Effector CD4-positive, alpha-beta T cell (primary cell): Measurements from ENCODE around the gene SRSF9.
"Not testable (repeated sequence)": the region's sequence is repeated elsewhere in the genome, so short reads cannot be mapped to it uniquely, and the experiment has no call there.

Source experiments
- DNase-seq: peaks from one replicate; pipeline ENCODE4 v3.0.0-alpha.2; 2020

Gene SRSF9

DNA sequence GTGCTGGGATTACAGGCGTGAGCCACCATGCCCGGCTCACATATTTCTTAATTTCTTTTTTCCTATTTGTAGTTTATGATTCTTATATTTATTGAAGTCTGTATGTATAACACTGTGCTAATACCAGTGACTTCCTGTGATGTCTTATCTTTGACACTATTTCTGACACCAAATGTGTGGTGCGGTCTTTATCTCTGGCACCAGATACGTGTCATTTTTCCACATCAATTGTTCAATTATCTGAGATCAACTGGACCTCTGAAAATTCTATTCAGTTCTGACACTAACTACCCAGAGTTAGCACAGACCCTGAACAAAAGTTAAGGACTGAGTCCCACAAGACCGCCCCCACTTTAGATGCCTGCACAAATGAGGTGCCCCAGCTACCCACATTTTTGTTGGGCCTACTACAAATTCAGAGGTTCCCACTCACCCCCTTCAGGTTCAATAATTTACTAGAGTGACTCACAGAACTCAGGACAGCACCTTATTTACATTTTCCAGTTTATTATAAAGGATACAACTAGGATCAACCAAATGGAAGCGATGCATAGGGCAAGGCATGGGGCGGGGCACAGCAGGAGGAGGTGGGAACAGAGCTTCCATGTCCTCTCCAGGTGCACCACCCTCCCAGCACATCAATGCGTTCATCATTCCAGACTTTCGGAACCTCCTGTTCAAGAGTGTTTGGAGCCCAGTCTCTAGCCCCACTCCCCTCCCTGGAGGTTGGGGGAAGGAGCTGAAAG is 11.6 kb upstream of the SRSF9 start:
- no peak for DNase-seq

- no peak for DNase-seq
Observed at GRCh38 chr12:120480211-120480610, 10.7 kb upstream of the SRSF9 start.

DNA sequence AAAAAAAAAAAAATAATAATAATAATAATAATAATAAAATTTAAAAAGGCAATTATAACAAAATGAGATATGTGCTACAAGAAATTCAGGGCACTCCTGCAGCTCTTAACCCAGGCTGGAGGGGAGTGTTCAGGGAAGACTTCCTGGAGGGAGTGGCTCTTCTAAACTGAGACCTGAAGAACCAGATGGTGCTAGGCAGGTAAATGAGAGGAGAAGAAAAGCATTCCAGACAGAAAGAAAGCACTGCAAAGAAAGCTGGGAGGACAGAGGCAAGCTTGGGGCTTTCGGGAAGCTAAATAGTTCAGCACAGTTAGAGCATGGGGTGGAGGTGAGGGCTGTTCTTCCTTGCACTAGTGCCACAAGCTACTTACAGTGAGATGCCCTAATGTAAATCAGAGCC is 9.9 kb upstream of the SRSF9 start:
- no peak for DNase-seq

DNA sequence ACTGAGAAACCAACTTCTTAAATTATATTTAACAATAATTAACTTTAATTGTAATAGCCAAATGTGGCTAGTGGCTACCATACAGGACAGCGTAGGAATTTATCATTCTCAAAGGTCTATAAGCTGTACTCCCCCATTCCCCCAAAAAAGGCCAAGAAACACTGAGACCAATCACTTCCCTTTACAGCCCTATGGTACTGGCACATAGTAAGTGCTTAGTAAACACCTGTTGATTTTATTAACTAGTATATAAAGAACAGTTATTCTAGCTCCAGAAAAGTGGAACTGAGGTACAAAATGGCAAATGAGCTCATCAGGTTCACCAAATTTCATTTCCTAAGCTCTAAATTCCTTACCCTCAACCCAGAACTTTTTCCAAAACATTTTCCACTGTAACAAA is 6.1 kb upstream of the SRSF9 start:
- no peak for DNase-seq

- DNase-seq: no peak
Observed at GRCh38 chr12:120474616-120474960, 5.0 kb upstream of the SRSF9 start.

GRCh38 chr12:120473807-120474615 is 4.5 kb upstream of the SRSF9 start:
- no peak for DNase-seq

- DNase-seq: no peak
Observed at GRCh38 chr12:120472521-120472920, 3.0 kb upstream of the SRSF9 start.

- DNase-seq: no peak
Observed at GRCh38 chr12:120470150-120470784, 719 bp upstream of the SRSF9 start.

GRCh38 chr12:120468821-120469449 is 613 bp downstream of the SRSF9 start:
- no peak for DNase-seq

DNA sequence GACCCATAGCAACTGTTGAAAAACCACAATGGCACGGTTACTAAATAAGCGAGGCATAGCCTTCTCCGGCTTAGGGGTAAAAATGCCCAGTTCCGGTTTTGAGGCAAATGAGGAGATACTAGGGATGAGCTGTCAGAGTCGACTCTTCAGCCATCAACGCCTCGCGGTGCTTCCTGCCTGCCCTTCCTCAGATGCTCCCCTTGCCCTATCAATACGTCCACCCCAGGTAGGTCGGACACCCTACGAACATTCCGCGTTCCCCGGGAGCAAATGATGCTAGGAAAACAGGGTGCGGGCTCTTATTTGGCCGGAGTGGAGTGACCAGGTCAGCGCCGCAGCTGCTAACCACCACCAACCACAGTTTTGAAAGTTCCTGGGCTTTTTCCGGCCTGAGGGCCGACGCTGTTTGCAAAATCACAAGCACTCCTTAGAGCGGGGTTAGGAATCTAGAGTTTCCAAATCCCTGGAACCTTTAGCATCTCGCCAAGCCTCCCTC is 1.2 kb downstream of the SRSF9 start:
- DNase-seq: no peak

DNA sequence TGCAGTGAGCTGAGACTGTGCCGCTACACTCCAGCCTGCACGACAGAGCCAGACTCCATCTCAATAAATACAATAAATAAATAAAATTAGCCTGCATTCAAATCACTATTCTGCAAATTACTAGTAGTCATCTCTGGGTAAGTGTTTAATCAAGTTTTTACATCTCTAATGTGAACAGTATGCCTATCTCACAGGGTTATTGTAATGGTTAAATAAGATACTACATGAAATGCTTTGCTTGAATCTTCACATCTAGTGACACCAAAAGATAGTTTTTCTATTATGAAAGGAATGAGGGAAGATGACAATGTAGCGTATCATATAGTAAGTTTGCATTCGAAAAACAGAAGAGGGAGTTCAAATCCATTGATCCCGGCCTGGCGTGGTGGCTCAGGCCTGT is 2.1 kb downstream of the SRSF9 start:
- DNase-seq: no peak

- DNase-seq: no peak
Observed at GRCh38 chr12:120466560-120467315, 2.8 kb downstream of the SRSF9 start.

DNA sequence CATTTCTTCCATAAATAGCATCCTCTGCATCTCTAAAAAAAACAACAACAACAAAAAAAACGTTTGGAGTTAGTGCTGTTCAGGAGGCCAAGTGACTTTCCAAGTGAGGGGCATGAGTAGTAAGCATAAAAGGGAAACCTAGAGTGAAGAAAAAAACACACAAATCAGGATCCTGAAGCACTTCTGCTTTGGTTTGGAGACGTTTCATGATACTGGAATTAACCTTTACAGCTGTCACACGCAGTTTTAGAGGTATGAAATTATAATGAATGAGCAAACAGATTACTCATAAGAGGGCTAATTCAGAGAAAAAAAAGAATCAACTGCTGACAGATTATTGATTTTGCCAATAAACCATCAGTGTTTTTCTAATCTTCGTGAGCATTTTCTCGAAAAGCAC is 3.8 kb downstream of the SRSF9 start:
- no peak for DNase-seq

DNA sequence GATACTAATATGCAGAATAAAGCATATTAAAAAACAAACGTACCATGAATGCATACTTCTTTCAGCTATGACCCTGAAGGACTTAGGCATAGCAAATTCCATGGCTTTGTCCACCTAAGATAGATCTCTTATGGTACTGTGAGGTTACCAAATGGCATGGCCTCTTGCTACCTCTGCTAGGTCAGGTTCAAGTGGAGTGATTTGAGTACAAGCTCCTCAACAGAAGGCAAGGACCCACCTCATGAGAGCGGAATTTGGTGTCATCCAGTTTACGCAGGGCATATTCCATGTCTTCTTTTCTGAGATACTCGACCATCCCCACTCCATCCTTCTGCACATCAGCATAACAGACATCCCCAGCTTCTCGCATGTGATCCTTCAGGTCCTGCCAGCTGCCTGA is 5.8 kb downstream of the SRSF9 start:
- no peak for DNase-seq

GRCh38 chr12:120462099-120462640 is 7.4 kb downstream of the SRSF9 start:
- DNase-seq: no peak

DNA sequence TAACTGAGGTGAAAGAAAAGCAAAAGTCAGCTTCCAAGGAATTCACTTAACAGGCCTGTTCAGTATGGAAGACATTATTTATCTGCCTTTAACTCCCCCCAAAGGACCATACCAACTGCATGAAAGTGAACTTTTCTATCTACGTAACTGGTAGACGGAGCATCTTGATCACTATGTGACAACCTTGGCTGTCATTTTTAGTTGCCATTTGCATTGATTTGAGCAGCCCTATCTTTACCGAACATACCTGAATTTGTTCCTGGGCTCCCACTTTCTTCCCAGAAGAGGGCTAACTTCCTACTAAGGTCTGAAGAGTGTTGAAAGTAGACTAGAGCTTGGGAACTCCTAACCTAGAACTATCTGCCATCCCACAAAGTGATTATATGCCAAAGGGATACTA is 9.4 kb downstream of the SRSF9 start:
- no peak for DNase-seq

GRCh38 chr12:120457133-120457532 is 12.4 kb downstream of the SRSF9 start:
- no peak for DNase-seq

DNA sequence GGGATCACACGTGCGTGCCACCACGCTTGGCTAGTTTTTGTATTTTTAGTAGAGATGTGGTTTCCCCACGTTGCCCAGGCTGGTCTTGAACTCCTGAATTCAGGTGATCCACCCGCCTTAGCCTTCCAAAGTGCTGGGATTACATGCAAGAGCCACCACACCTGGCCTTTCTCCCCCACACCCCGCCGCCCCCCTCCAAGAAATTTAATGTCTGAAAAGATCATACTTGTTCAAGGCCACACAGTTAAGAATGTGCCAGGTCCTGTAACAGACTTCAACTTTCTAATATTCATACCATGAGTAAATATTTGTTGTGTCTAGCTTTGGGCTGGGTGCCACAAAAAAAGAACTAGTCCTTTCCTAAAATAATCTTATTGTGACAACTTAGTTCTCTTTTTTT is 14.2 kb downstream of the SRSF9 start:
- no peak for DNase-seq

DNA sequence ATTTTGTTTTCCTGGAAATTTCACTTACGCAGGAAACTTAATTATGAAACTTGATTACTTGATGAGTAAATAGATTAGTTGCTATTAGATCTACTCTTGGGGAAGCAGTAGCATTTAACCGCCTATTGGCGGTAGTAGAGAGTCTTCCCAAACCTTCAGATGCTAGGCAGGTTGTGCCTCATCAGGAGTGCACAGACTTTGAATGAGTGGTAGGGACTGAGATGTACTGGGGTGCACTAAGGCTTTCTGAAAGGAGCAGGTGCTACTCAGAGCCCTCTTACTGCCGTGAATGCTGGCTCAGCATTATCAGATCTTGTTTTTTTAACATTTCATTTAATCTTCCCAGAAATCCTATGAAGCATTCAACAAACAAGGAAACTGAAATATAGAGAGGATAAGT is 15.6 kb downstream of the SRSF9 start:
- DNase-seq: no peak

DNA sequence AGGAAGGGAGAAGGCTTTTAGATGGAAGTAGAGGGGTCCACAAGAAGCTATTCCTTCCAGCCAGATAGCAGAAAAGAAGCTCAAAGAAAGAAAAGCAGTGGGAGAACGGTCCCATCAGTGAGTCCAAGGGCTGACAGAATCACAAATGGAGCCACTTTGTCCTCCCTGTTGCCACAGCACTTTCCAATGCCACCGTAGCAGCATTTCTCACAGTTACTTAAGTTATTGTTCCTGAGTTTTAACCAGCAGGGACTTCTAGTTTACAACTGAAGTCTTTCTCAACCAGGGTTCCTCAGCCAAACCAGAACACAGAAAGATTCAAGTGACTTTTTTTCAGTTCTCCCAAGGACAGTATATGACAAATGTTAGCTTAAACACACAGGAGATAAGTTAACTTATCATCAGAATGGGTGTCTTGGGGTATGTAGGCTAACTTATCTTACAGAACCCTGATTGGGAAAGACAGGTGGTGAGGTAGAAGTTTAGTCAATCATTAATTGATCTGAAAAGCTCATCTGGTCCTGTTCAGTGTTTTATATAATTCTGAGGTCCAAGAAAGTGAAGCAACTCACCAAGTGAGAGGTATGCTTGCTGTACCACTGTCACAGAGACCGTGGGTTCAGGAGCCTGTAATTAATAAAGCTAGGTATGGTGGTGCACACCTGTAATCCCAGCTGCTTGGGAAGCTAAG is 16.3 kb downstream of the SRSF9 start:
- no peak for DNase-seq

- not testable (repeated sequence) for DNase-seq
Observed at GRCh38 chr12:120452524-120452923, 17.0 kb downstream of the SRSF9 start.

DNA sequence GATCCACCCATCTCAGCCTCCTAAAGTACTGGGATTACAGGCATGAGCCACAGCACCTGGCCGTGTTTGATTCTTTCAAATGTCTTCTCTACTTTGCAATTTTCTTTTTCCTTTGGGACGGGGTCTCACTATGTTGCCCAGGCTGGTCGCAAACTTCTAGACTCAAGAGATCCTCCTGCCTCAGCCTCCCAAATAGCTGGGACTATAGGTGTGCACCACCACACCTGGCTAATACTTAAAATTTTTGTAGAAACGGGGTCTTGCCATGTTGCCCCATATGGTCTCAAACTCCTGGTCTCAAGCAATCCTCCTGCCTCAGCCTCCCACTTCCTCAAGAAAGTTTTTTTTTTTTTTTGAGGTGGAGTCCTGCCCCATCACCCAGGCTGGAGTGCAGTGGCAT is 21.6 kb downstream of the SRSF9 start:
- DNase-seq: no peak
